Right hindlimb (tissue), 1 donor: ENCODE measurements around the gene CAMSAP3.

ENCODE experiments used
- DNase-seq: peaks from one replicate; pipeline ENCODE4 v3.0.0-alpha.2; 2018

CAMSAP3 gene

DNA sequence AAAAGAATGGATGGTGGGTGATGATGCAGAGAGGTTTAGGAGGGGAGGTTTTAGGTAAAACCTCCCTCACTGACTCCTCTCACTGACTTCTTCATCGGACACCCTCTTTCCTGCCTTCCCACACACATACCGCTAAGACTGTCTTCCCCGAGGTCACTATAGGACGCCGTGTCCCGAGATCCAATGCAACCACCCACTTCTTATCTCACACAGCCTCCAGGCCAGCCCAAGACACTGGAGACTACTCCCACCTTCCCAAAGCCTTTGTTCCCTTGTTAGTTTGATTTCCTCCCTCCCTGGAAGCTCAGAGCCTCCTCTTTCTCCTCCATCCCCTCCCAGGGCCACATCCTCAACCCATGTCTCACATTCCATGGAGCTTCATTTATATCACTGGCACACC, 16.5 kb upstream of the CAMSAP3 start:
- DNase-seq: no peak

DNA sequence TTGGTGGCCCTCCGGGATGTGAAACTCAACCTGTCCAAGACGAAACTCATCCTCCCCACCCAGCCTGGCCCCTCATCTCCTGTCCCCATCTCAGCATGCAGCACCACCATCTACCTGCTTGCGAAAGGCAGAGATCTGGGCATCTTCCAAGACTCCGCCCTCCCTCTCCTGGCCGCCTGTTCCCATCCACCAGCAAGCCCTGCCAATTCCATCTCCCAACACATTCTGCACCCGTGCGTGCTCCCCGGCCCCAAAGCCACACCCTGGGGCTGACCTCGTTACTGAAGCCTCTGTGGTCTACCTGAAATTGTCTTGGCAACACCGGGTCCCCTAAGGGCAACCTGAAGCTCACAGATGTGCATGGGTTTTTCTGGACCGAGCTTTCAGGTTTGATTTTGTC, 13.2 kb upstream of the CAMSAP3 start:
- DNase-seq: no peak

DNA sequence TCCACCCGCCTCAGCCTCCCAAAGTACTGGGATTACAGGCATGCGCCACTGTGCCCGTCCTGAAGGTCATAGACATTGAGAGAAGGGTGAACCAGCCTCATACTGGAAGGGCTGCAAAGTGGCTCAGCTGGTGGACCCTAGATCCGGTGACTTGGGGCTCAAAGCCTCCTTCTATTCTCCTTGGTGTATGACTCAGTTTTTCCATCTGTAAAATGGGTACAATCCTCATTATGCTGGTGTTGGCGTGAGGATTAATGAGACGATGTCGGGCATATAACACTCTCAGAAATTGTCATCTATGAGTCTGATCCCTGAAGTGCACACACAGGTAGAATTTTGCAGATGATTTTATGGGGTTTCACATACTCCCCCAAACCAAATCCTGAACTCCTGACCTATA, 5.8 kb upstream of the CAMSAP3 start:
- no peak for DNase-seq

DNA sequence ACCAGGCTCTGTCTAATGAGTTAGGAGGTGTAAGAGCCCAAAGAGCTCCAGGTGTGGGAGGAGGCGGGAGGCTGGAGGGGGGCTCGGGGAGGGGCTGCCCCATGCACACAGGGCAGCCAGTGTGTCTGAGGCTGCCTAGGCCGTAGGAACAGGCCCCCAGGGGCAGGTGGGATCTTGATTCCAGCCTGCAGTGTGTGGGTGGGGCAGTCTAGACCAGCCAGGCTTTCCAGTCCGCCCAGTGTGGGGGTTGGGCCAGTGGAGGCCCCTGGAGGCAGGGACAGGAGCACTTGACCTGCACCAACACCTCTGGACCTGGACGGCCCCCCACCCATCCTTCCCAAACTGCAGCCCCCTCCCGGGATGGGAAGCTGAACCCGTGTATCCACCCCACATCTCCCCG, 5.4 kb upstream of the CAMSAP3 start:
- DNase-seq: no peak

DNA sequence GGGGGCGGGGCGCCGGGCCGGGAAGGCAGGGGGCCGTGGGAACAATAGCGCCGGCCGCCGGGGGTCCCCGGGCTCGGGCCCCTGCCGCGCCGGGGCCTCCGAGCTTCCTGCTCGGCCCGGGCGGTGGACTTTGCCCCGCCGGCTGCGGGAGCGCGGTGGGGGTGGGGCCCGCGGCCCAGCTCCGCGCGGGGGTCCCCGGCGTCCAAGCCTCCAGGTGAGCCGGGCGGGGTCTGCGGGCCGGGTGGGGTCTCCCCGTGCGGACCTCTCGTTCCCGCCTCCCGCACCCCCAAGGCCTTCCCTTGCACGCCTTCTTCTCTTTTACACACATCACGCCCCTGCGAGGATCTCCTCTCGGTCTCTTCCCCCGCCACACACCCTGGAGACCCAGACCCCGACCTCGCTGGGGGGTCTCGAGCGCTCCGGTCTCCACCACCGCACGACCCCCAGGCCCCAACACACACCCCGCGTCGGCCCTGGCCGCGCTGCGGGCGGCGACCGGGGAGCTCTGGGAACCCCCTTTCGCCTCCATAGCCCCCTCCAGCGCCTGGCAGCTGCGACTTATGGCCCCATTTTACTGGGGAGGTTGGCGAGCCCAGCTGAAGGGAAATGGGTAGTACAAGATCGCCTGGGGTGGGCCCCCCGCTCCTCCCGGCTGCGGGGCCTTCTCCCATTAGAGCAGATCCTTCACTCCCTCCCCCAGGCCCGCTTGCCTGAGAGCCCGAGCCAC, 711 bp downstream of the CAMSAP3 start:
- no peak for DNase-seq

- DNase-seq: no peak
Observed at GRCh38 chr19:7597689-7598088, 2.0 kb downstream of the CAMSAP3 start.

- DNase-seq: no peak
Observed at GRCh38 chr19:7598180-7598579, 2.5 kb downstream of the CAMSAP3 start.

GRCh38 chr19:7600721-7601120, 5.1 kb downstream of the CAMSAP3 start:
- DNase-seq: no peak

GRCh38 chr19:7602240-7602934, 6.7 kb downstream of the CAMSAP3 start:
- no peak for DNase-seq

DNA sequence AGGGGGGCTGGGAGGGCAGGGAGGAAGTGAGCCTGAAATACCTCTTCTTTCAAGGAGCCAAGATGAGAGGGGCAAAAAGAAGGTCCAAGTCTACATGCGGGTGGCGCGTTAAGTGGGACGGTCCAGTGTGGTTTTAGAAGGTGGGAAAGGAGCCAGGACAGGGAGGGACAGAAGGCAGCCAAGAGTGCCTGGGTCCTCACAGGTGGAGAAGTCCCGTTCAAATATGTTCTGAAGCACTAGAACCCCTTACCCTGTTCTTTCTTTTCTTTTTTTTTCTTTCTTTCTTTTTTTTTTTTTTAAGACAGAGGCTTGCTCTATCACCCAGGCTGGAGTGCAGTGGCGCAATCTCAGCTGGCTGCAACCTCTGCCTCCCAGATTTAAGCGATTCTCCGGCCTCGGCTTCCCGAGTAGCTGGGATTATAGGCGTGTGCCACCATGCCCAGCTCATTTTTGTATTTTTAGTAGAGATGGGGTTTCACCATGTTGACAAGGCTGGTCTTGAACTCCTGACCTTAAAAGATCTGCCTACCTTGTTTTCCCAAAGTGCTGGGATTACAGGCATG, 7.4 kb downstream of the CAMSAP3 start:
- no peak for DNase-seq

DNA sequence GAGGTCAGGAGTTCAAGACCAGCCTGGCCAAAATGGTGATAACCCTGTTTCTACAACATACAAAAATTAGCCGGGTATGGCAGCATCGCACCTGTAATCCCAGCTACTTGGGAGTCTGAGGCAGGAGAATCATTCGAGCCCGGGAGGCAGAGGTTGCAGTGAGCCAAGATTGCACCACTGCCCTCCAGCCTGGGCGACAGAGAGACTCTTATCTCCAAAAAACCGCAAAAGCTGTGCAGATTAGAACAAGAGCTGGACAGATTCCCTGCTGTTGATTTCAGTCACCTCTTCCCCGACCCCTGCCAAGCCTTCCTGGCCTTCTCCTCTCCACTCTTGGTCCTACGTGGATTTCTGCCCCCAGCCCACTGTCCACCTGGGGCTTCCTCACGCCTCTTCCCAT, 8.3 kb downstream of the CAMSAP3 start:
- no peak for DNase-seq

GRCh38 chr19:7605490-7606222, 10.0 kb downstream of the CAMSAP3 start:
- DNase-seq: no peak

DNA sequence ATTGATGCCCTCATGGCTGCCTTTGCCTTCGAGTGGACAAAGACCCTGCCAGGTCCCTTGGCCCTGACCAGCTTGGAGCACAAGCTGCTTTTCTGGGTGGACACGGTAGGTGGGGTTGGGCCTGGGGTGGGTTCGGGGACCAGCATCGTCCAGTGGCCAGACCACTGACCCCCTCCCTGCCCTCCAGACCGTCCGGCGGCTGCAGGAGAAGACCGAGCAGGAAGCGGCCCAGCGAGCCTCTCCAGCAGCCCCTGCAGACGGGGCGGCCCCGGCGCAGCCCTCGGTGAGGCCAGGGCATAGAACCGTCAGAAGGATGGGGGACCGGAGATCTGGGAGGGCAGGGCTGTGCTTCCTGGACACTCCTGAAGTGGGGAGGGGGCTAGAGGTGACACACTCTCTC, 10.6 kb downstream of the CAMSAP3 start:
- no peak for DNase-seq

GRCh38 chr19:7607212-7607873, 11.7 kb downstream of the CAMSAP3 start:
- no peak for DNase-seq

DNA sequence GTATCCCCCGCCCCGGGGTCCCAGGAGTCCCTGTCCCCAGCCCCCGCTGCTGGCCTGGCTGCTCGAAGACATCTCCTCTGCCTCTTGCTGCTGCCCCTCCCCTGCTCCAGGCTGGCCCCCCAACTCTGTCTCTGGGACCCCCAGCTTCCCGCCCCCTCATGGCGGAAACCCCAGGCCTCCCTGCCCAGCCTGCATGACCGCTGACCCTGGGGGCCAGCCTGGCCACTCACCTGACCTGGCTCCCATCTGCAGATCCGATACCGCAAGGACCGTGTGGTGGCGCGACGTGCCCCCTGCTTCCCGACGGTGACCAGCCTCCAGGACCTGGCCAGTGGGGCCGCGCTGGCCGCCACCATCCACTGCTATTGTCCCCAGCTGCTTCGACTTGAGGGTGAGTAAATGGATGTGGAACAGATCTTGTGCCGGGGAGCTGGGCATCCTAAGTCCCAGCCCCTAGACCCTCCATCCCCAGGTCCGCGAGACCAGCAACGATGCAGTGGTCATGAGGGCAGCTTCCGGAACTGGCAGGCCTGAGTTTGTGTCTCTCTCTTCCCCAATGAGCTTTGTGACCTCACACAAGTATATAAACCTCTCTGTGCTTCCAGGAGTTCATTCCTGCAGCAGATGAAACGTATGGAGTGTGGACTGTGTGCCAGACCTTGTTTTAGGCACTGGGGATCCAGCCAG, 12.4 kb downstream of the CAMSAP3 start:
- no peak for DNase-seq

DNA sequence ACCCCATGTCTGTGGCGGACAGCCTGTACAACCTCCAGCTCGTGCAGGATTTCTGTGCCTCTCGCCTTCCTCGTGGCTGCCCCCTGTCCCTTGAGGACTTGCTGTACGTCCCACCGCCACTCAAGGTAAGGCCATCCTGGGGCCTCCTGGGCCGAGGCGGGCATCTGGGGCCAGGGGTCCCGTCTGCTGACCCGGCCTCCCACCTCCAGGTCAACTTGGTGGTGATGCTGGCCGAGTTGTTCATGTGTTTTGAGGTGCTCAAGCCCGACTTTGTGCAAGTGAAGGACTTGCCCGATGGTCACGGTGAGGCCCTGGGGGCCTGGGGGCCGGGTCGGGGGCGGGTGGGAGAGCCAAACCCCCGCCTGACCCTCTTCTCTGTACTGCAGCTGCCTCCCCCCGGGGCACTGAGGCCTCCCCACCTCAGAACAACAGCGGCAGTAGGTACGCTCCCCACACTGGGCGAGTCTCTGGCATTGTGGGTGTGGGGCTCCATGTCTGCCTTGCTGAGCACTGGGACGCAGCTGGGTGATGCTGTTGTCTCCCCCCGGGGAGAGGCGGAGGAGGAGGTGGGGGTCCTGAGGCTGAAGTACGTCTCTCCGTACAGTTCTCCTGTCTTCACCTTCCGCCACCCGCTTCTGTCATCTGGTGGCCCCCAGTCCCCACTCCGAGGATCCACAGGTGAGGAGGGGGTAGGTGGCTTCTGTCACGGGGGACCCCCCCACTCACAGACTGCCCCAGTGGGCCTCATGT, 15.0 kb downstream of the CAMSAP3 start:
- no peak for DNase-seq

DNA sequence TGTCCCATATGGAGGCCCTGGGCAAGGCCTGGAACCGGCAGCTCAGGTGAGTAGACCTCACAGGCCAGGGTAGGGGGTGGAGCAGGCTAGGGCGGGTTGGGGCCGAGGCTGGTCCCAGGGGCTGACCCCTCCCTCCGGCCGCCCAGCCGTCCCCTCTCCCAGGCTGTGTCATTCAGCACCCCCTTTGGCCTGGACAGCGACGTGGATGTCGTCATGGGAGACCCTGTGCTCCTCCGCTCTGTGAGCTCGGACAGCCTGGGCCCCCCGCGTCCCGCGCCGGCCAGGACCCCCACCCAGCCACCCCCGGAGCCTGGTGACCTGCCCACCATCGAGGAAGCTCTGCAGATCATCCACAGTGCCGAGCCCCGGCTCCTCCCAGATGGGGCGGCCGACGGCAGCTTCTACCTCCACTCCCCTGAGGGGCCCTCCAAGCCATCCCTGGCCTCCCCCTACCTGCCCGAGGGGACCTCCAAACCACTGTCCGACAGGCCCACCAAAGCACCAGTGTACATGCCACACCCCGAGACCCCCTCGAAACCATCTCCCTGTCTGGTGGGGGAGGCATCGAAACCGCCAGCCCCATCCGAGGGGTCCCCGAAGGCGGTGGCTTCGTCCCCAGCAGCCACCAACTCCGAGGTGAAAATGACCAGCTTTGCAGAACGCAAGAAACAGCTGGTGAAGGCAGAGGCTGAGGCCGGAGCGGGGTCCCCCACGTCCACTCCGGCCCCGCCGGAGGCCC, 16.0 kb downstream of the CAMSAP3 start:
- DNase-seq: no peak

DNA sequence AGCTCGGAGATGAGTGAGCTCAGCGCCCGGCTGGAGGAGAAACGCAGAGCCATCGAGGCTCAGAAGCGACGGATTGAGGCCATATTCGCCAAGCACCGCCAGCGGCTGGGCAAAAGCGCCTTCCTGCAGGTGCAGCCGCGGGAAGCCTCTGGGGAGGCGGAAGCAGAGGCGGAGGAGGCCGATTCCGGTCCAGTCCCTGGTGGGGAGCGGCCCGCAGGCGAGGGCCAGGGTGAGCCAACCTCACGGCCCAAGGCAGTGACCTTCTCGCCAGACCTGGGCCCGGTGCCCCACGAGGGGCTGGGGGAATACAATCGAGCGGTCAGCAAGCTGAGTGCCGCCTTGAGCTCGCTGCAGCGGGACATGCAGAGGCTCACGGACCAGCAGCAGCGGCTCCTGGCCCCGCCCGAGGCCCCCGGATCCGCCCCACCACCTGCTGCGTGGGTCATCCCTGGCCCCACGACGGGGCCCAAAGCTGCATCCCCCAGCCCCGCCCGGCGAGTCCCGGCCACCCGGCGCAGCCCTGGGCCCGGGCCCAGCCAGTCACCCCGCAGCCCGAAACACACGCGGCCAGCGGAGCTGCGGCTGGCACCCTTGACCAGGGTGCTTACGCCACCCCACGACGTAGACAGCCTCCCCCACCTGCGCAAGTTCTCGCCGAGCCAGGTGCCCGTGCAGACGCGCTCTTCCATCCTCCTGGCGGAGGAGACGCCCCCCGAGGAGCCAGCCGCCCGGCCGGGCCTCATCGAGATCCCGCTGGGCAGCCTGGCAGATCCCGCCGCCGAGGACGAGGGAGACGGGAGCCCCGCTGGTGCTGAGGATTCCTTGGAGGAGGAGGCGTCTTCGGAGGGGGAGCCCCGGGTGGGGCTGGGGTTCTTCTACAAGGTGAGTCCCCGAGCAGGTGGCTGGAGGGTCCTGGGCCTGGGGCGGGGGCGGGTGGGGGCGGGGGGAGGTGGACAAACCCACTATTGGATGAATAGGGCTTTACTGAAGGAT, 16.9 kb downstream of the CAMSAP3 start:
- no peak for DNase-seq

DNA sequence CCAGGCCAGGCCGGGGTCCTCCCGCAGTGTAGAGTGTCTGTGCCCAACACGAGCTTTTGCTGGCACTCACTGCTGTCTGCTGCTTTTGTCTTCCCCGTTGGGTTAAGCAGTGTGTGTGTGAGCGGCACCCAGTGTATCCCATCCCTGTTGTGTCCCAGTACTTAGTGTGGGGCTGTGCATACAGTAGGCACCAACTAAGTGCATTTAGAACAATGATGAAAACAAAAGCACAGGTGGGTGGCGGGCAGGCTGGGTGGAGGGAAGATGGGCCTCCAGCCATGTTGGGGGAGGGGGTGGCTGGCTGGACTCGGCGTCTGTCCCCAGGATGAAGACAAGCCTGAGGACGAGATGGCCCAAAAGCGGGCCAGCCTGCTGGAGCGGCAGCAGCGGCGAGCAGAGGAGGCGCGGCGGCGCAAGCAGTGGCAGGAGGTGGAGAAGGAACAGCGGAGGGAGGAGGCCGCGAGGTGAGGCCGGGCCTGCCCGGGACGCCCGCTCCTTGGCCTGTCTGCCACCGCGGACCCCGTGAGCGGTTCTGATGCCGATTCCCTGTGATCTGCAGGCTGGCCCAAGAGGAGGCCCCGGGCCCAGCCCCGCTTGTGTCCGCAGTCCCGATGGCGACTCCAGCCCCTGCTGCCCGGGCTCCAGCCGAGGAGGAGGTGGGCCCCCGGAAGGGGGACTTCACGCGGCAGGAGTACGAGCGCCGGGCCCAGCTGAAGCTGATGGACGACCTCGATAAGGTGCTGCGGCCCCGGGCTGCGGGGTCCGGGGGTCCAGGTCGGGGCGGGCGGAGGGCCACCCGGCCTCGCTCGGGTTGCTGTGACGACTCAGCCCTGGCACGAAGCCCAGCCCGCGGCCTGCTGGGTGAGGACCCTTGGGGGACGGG, 19.4 kb downstream of the CAMSAP3 start:
- DNase-seq: no peak
